ENCODE results near the gene DLST.

DLST gene

GRCh38 chr14:74909501-74909900 lies 27.8 kb downstream of the DLST start:
- no peak for DNase-seq (ENCODE audit: low read depth)
- no peak for TF ChIP-seq MYC (IDR thresholded peaks at IDR 0.05; ENCODE audit: low read depth, low read length)
- no peak for TF ChIP-seq CTCF (IDR thresholded peaks at IDR 0.05; ENCODE audit: low read depth, low read length)
- no peak for TF ChIP-seq MAX (IDR thresholded peaks at IDR 0.05; ENCODE audit: low read depth, low read length)
- TF ChIP-seq POLR2A (IDR thresholded peaks at IDR 0.05; ENCODE audit: extremely low read depth, insufficient read length): no peak
- H3K4me3 ChIP-seq (ENCODE audit: low read depth, low read length): no peak overlapping the region

GRCh38 chr14:74909911-74910310 lies 28.2 kb downstream of the DLST start:
- no peak overlapping the region for H3K4me3 ChIP-seq (ENCODE audit: low read depth, low read length)
- no peak for TF ChIP-seq POLR2A (IDR thresholded peaks at IDR 0.05; ENCODE audit: extremely low read depth, insufficient read length)
- TF ChIP-seq MAX (IDR thresholded peaks at IDR 0.05; ENCODE audit: low read depth, low read length): no peak
- TF ChIP-seq CTCF (IDR thresholded peaks at IDR 0.05; ENCODE audit: low read depth, low read length): no peak
- TF ChIP-seq MYC (IDR thresholded peaks at IDR 0.05; ENCODE audit: low read depth, low read length): no peak
- DNase-seq (ENCODE audit: low read depth): no peak

GRCh38 chr14:74910556-74910955 lies 28.8 kb downstream of the DLST start:
- H3K4me3 ChIP-seq (ENCODE audit: low read depth, low read length): no peak overlapping the region
- TF ChIP-seq MAX (IDR thresholded peaks at IDR 0.05; ENCODE audit: low read depth, low read length) (no peak), CTCF (IDR thresholded peaks at IDR 0.05; ENCODE audit: low read depth, low read length) (no peak), POLR2A (IDR thresholded peaks at IDR 0.05; ENCODE audit: extremely low read depth, insufficient read length) (no peak), MYC (IDR thresholded peaks at IDR 0.05; ENCODE audit: low read depth, low read length) (no peak)
- DNase-seq (ENCODE audit: low read depth): no peak

GRCh38 chr14:74911221-74911620 lies 29.5 kb downstream of the DLST start:
- H3K4me3 ChIP-seq (ENCODE audit: low read depth, low read length): no peak overlapping the region
- no peak for DNase-seq (ENCODE audit: low read depth)
- TF ChIP-seq MAX (IDR thresholded peaks at IDR 0.05; ENCODE audit: low read depth, low read length) (no peak), CTCF (IDR thresholded peaks at IDR 0.05; ENCODE audit: low read depth, low read length) (no peak), MYC (IDR thresholded peaks at IDR 0.05; ENCODE audit: low read depth, low read length) (no peak), POLR2A (IDR thresholded peaks at IDR 0.05; ENCODE audit: extremely low read depth, insufficient read length) (no peak)

GRCh38 chr14:74911704-74912103 lies 30.0 kb downstream of the DLST start:
- H3K4me3 ChIP-seq (ENCODE audit: low read depth, low read length): no peak overlapping the region
- no peak for DNase-seq (ENCODE audit: low read depth)
- no peak for TF ChIP-seq POLR2A (IDR thresholded peaks at IDR 0.05; ENCODE audit: extremely low read depth, insufficient read length)
- TF ChIP-seq MYC (IDR thresholded peaks at IDR 0.05; ENCODE audit: low read depth, low read length): no peak
- TF ChIP-seq MAX (IDR thresholded peaks at IDR 0.05; ENCODE audit: low read depth, low read length): no peak
- TF ChIP-seq CTCF (IDR thresholded peaks at IDR 0.05; ENCODE audit: low read depth, low read length): no peak

- TF ChIP-seq MAX (IDR thresholded peaks at IDR 0.05; ENCODE audit: low read depth, low read length) (no peak), POLR2A (IDR thresholded peaks at IDR 0.05; ENCODE audit: extremely low read depth, insufficient read length) (no peak), MYC (IDR thresholded peaks at IDR 0.05; ENCODE audit: low read depth, low read length) (no peak), CTCF (IDR thresholded peaks at IDR 0.05; ENCODE audit: low read depth, low read length) (no peak)
These were observed 30.4 kb downstream of the DLST start for GRCh38 chr14:74912111-74912510.

More at GRCh38 chr14:74912111-74912510, 30.4 kb downstream of the DLST start:
- no peak overlapping the region for H3K4me3 ChIP-seq (ENCODE audit: low read depth, low read length)
- DNase-seq (ENCODE audit: low read depth): no peak

Data from NB4 (cell line).